ENCODE results near the gene HIVEP3.

DNA sequence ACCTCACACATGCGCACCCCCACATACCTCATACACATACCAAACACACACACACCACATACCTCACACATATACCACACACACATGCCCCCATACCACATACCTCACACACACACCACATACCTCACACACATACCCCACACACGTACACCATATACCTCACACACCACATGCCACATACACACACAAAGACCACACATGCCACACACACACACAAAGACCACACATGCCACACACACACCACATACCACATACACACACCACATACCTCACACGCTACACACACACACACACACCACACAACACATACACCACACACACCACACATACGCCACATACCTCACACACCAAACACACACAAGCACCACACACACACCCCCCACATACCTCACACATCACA lies 30.0 kb downstream of the HIVEP3 start:
- TF ChIP-seq, protein P1, sequence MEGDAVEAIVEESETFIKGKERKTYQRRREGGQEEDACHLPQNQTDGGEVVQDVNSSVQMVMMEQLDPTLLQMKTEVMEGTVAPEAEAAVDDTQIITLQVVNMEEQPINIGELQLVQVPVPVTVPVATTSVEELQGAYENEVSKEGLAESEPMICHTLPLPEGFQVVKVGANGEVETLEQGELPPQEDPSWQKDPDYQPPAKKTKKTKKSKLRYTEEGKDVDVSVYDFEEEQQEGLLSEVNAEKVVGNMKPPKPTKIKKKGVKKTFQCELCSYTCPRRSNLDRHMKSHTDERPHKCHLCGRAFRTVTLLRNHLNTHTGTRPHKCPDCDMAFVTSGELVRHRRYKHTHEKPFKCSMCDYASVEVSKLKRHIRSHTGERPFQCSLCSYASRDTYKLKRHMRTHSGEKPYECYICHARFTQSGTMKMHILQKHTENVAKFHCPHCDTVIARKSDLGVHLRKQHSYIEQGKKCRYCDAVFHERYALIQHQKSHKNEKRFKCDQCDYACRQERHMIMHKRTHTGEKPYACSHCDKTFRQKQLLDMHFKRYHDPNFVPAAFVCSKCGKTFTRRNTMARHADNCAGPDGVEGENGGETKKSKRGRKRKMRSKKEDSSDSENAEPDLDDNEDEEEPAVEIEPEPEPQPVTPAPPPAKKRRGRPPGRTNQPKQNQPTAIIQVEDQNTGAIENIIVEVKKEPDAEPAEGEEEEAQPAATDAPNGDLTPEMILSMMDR (IDR thresholded peaks at IDR 0.05; ENCODE audit: insufficient read depth, low read length): no peak
- TF ChIP-seq POLR2AphosphoS5 (IDR thresholded peaks at IDR 0.05; ENCODE audit: low read depth) (no peak), GABPA (IDR thresholded peaks at IDR 0.05; ENCODE audit: low read depth) (no peak), SPI1 (IDR thresholded peaks at IDR 0.05; ENCODE audit: borderline replicate concordance, low read depth) (no peak)
- TF ChIP-seq, protein P2, sequence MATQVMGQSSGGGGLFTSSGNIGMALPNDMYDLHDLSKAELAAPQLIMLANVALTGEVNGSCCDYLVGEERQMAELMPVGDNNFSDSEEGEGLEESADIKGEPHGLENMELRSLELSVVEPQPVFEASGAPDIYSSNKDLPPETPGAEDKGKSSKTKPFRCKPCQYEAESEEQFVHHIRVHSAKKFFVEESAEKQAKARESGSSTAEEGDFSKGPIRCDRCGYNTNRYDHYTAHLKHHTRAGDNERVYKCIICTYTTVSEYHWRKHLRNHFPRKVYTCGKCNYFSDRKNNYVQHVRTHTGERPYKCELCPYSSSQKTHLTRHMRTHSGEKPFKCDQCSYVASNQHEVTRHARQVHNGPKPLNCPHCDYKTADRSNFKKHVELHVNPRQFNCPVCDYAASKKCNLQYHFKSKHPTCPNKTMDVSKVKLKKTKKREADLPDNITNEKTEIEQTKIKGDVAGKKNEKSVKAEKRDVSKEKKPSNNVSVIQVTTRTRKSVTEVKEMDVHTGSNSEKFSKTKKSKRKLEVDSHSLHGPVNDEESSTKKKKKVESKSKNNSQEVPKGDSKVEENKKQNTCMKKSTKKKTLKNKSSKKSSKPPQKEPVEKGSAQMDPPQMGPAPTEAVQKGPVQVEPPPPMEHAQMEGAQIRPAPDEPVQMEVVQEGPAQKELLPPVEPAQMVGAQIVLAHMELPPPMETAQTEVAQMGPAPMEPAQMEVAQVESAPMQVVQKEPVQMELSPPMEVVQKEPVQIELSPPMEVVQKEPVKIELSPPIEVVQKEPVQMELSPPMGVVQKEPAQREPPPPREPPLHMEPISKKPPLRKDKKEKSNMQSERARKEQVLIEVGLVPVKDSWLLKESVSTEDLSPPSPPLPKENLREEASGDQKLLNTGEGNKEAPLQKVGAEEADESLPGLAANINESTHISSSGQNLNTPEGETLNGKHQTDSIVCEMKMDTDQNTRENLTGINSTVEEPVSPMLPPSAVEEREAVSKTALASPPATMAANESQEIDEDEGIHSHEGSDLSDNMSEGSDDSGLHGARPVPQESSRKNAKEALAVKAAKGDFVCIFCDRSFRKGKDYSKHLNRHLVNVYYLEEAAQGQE (IDR thresholded peaks at IDR 0.05; ENCODE audit: insufficient replicate concordance, low read depth): no peak
